ENCODE measurements around the gene VAPB. TPM values are rescaled to one million over a fixed set of nuclear protein-coding genes. Genes with fewer than 3 reads are reported as not detected.

The VAPB gene
- total RNA-seq, 1 experiment from 2014 or later: 51.1 TPM

DNA sequence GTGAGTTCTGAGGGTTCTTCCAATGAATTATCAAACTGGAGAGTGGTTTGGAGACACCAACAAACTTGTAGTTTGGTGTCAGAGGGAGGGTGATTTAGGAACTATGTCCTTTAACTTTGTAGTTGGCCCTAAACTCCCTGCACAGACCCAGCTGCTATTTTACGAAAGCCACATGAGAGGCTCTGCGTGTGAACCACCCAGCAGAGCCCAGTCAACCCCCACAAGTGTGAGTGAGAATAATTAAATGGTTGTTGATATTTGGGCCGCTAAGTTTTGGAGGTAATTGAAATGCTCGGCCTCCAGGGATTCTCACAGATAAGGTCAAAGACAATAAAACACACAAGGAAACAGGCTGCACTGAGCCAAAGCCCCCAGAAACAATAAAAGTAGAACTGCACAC, 6.9 kb upstream of the VAPB start:
- RAD21 ChIA-PET (ENCODE audit: low non-redundant PET in 1 of 2, low total read pairs in 2 of 2, uncharacterized antibody in 2 of 2, unreplicated experiment in 2 of 2): no interaction called here

DNA sequence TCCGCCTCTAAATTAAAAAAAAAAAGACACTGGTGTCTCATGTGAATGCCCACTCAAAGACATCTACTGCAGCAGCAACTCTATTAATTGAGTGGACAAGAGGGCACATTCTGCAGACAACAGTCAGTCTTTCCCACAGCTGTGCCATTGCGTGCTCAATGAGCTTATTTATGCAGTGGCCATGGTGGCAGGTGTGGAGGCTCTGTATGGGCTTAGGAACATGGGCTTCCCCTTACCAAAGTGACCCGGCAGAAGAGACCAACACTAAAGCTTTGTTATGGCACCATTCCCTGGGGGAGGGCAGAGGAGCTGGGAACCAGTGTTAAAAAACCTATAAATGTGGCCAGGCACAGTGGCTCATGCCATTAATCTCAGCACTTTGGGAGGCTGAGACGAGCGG, 4.2 kb upstream of the VAPB start:
- POLR2A ChIA-PET: no interaction called here
- Histone ChIP-seq H3K9me2 (ENCODE audit: insufficient read depth) (no peaks in the 10 kb centered on the region), H3K4me1 (ENCODE audit: control insufficient read depth in 1 of 2, insufficient read depth in 2 of 2, low read length in 2 of 2) (peaks cover 1 to 3% of the 10 kb centered on the region in 2 experiments; a peak in 3 of 4 replicates), H3K4me2 (ENCODE audit: low read length) (no peak overlapping the region), H3K27me3 (ENCODE audit: insufficient read depth, low read length) (no peaks in the 10 kb centered on the region), H3K9ac (ENCODE audit: low read length) (no peak overlapping the region), H3K27ac (ENCODE audit: low read depth, low read length) (no peak overlapping the region), H3K36me3 (ENCODE audit: control insufficient read depth in 1 of 2, insufficient read depth in 2 of 2, low read length in 2 of 2) (0 out of 4 replicates have a peak, but pooled peaks cover 0 to 2% of the 10 kb centered on the region in 2 experiments), H4K20me1 (ENCODE audit: insufficient read depth) (no peaks in the 10 kb centered on the region), H2AFZ (ENCODE audit: low read depth, low read length, poor library complexity, severe bottlenecking) (no peak overlapping the region), H3K4me3 (replicated peaks in 1 of 2; ENCODE audit: low read depth in 1 of 2, low read length in 2 of 2) (no peak overlapping the region), H3K79me2 (ENCODE audit: insufficient read depth, low read length) (peaks cover 7% of the 10 kb centered on the region), H3K9me3 (ENCODE audit: control insufficient read depth in 1 of 2, insufficient read depth in 1 of 2, low read depth in 1 of 2, low read length in 2 of 2) (no peaks in the 10 kb centered on the region)
- TF ChIP-seq RAD21 (IDR thresholded peaks at IDR 0.05; ENCODE audit: low read depth) (no peak), ZNF274 (IDR thresholded peaks at IDR 0.05; ENCODE audit: low read depth, low read length) (no peak), EZH2 (IDR thresholded peaks at IDR 0.05) (no peak), YY1 (IDR thresholded peaks at IDR 0.05; ENCODE audit: extremely low read depth, insufficient replicate concordance, low read depth, low read length) (no peak), JUND (IDR thresholded peaks at IDR 0.05) (no peak), CEBPB (IDR thresholded peaks at IDR 0.05; ENCODE audit: low read depth) (no peak), EGR1 (IDR thresholded peaks at IDR 0.05; ENCODE audit: low read depth) (no peak), SIN3A (IDR thresholded peaks at IDR 0.05; ENCODE audit: low read depth) (no peak), ELF1 (IDR thresholded peaks at IDR 0.05; ENCODE audit: borderline replicate concordance, low read depth) (no peak), FOSL1 (IDR thresholded peaks at IDR 0.05; ENCODE audit: low read depth) (no peak)
- TF ChIP-seq, protein P1, sequence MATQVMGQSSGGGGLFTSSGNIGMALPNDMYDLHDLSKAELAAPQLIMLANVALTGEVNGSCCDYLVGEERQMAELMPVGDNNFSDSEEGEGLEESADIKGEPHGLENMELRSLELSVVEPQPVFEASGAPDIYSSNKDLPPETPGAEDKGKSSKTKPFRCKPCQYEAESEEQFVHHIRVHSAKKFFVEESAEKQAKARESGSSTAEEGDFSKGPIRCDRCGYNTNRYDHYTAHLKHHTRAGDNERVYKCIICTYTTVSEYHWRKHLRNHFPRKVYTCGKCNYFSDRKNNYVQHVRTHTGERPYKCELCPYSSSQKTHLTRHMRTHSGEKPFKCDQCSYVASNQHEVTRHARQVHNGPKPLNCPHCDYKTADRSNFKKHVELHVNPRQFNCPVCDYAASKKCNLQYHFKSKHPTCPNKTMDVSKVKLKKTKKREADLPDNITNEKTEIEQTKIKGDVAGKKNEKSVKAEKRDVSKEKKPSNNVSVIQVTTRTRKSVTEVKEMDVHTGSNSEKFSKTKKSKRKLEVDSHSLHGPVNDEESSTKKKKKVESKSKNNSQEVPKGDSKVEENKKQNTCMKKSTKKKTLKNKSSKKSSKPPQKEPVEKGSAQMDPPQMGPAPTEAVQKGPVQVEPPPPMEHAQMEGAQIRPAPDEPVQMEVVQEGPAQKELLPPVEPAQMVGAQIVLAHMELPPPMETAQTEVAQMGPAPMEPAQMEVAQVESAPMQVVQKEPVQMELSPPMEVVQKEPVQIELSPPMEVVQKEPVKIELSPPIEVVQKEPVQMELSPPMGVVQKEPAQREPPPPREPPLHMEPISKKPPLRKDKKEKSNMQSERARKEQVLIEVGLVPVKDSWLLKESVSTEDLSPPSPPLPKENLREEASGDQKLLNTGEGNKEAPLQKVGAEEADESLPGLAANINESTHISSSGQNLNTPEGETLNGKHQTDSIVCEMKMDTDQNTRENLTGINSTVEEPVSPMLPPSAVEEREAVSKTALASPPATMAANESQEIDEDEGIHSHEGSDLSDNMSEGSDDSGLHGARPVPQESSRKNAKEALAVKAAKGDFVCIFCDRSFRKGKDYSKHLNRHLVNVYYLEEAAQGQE (IDR thresholded peaks at IDR 0.05; ENCODE audit: low read depth): no peak
- TF ChIP-seq, protein P2, sequence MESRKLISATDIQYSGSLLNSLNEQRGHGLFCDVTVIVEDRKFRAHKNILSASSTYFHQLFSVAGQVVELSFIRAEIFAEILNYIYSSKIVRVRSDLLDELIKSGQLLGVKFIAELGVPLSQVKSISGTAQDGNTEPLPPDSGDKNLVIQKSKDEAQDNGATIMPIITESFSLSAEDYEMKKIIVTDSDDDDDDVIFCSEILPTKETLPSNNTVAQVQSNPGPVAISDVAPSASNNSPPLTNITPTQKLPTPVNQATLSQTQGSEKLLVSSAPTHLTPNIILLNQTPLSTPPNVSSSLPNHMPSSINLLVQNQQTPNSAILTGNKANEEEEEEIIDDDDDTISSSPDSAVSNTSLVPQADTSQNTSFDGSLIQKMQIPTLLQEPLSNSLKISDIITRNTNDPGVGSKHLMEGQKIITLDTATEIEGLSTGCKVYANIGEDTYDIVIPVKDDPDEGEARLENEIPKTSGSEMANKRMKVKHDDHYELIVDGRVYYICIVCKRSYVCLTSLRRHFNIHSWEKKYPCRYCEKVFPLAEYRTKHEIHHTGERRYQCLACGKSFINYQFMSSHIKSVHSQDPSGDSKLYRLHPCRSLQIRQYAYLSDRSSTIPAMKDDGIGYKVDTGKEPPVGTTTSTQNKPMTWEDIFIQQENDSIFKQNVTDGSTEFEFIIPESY (IDR thresholded peaks at IDR 0.05; ENCODE audit: extremely low read depth, insufficient replicate concordance, low read length): no peak
- RAD21 ChIA-PET (ENCODE audit: low non-redundant PET in 1 of 2, low total read pairs in 2 of 2, uncharacterized antibody in 2 of 2, unreplicated experiment in 2 of 2): no interaction called here
- ATAC-seq (no peak), DNase-seq (ENCODE audit: low read depth, low spot score) (no peak)
- CTCF ChIA-PET: no interaction called here
- intact Hi-C loops (cut with micrococcal nuclease): no loop called here
- no TSS peak for BruUV-seq (replicated peaks)

More for the DNA sequence above, 6.9 kb upstream of the VAPB start:
- no peaks in the 10 kb centered on the region for H3K27me3 ChIP-seq (ENCODE audit: insufficient read depth, low read length)
- ChIA-PET CTCF (no interaction called here), POLR2A (no interaction called here)
- H3K9ac ChIP-seq (ENCODE audit: low read length): no peak overlapping the region
- intact Hi-C loops (cut with micrococcal nuclease): no loop called here
- no peak for ATAC-seq
- H3K4me1 ChIP-seq (ENCODE audit: control insufficient read depth in 1 of 2, insufficient read depth in 2 of 2, low read length in 2 of 2): no peaks in the 10 kb centered on the region
- no peak overlapping the region for H2AFZ ChIP-seq (ENCODE audit: low read depth, low read length, poor library complexity, severe bottlenecking)
- no peaks in the 10 kb centered on the region for H3K9me3 ChIP-seq (ENCODE audit: control insufficient read depth in 1 of 2, insufficient read depth in 1 of 2, low read depth in 1 of 2, low read length in 2 of 2)
- no peak for DNase-seq (ENCODE audit: low read depth, low spot score)
- TF ChIP-seq POLR2A (IDR thresholded peaks at IDR 0.05; ENCODE audit: borderline replicate concordance, extremely low read depth, insufficient read depth, insufficient read length) (no peak), CBX3 (IDR thresholded peaks at IDR 0.05; ENCODE audit: low read depth) (no peak), FOSL1 (IDR thresholded peaks at IDR 0.05; ENCODE audit: low read depth) (no peak), JUND (IDR thresholded peaks at IDR 0.05) (no peak), ZFX (IDR thresholded peaks at IDR 0.05) (no peak), SIN3A (IDR thresholded peaks at IDR 0.05; ENCODE audit: low read depth) (no peak), RAD21 (IDR thresholded peaks at IDR 0.05; ENCODE audit: low read depth) (no peak), SRF (IDR thresholded peaks at IDR 0.05; ENCODE audit: low read depth) (no peak), EZH2phosphoT487 (IDR thresholded peaks at IDR 0.05; ENCODE audit: borderline replicate concordance) (no peak)
- TF ChIP-seq, protein P3, sequence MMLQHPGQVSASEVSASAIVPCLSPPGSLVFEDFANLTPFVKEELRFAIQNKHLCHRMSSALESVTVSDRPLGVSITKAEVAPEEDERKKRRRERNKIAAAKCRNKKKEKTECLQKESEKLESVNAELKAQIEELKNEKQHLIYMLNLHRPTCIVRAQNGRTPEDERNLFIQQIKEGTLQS (IDR thresholded peaks at IDR 0.05): no peak
- no peak overlapping the region for H3K27ac ChIP-seq (ENCODE audit: low read depth, low read length)
- H3K4me3 ChIP-seq (replicated peaks in 1 of 2; ENCODE audit: low read depth in 1 of 2, low read length in 2 of 2): no peak overlapping the region
- no TSS peak for BruUV-seq (replicated peaks)
- H3K36me3 ChIP-seq (ENCODE audit: control insufficient read depth in 1 of 2, insufficient read depth in 2 of 2, low read length in 2 of 2): no peaks in the 10 kb centered on the region
- no peak overlapping the region for H3K4me2 ChIP-seq (ENCODE audit: low read length)
- no peaks in the 10 kb centered on the region for H4K20me1 ChIP-seq (ENCODE audit: insufficient read depth)
- no peaks in the 10 kb centered on the region for H3K79me2 ChIP-seq (ENCODE audit: insufficient read depth, low read length)
- no peaks in the 10 kb centered on the region for H3K9me2 ChIP-seq (ENCODE audit: insufficient read depth)
